SK-N-SH treated with all-trans-retinoic acid at 6 μM for 48 hours (cell line): ENCODE data around the gene FOXN3.
A peak's percentile ranks its signal among the peaks of the same experiment; 100 is the strongest.

Experiments
- ATAC-seq: fragments of 200-7000 bp; cut with Tn5 transposase; 3 replicates; pipeline ENCODE4 v1.9.1; 2020; ENCODE audit warnings: mild to moderate bottlenecking, moderate library complexity
- ARNTL ChIP-seq: fragments of 450-650 bp; formaldehyde crosslinking; IDR thresholded peaks from 2 replicates; pipeline ENCODE4 v1.5.0; 2020; ENCODE audit warnings: low read depth, mild to moderate bottlenecking, moderate library complexity, borderline replicate concordance
- BACH2 ChIP-seq: fragments of 250-450 bp; sonication (Bioruptor Pico); IDR thresholded peaks from 2 replicates; pipeline ENCODE4 v1.9.0; 2021; ENCODE audit warnings: mild to moderate bottlenecking, borderline replicate concordance
- CSDC2 ChIP-seq: fragments of 250-450 bp; sonication (Bioruptor Pico); IDR thresholded peaks from 2 replicates; pipeline ENCODE4 v1.5.0; 2020; ENCODE audit warnings: mild to moderate bottlenecking, moderate library complexity
- CSRNP3 ChIP-seq: fragments of 250-450 bp; sonication (Bioruptor Pico); IDR thresholded peaks from 2 replicates; pipeline ENCODE4 v1.5.1; 2021; ENCODE audit warnings: mild to moderate bottlenecking, moderate library complexity
- ESRRG ChIP-seq: fragments of 250-450 bp; sonication (Bioruptor Pico); IDR thresholded peaks from 2 replicates; pipeline ENCODE4 v1.6.1; 2021; ENCODE audit warnings: mild to moderate bottlenecking
- GLIS3 ChIP-seq: fragments of 250-450 bp; sonication (Bioruptor Pico); IDR thresholded peaks from 2 replicates; pipeline ENCODE4 v1.5.0; 2020; ENCODE audit warnings: mild to moderate bottlenecking, moderate library complexity
- OSR1 ChIP-seq: fragments of 250-450 bp; sonication (Bioruptor Pico); IDR thresholded peaks from 2 replicates; pipeline ENCODE4 v1.8.0; 2022; ENCODE audit warnings: moderate library complexity, mild to moderate bottlenecking, inconsistent platforms
- PATZ1 ChIP-seq: fragments of 250-450 bp; sonication (Bioruptor Pico); IDR thresholded peaks from 2 replicates; pipeline ENCODE4 v1.8.0; 2020; ENCODE audit warnings: mild to moderate bottlenecking, moderate library complexity, borderline replicate concordance
- POU6F1 ChIP-seq: fragments of 250-450 bp; sonication (Bioruptor Pico); IDR thresholded peaks from 2 replicates; pipeline ENCODE4 v1.8.0; 2021; ENCODE audit warnings: low read depth, mild to moderate bottlenecking, moderate library complexity, borderline replicate concordance
- PPARA ChIP-seq: fragments of 250-450 bp; sonication (Bioruptor Pico); IDR thresholded peaks from 2 replicates; pipeline ENCODE4 v1.5.0; 2020; ENCODE audit warnings: mild to moderate bottlenecking, borderline replicate concordance
- RARB ChIP-seq: fragments of 250-450 bp; sonication (Bioruptor Pico); IDR thresholded peaks from 2 replicates; pipeline ENCODE4 v1.8.0; 2021; ENCODE audit warnings: mild to moderate bottlenecking, moderate library complexity
- SNAI2 ChIP-seq: fragments of 250-450 bp; sonication (Bioruptor Pico); IDR thresholded peaks from 2 replicates; pipeline ENCODE4 v1.5.0; 2020; ENCODE audit warnings: mild to moderate bottlenecking, moderate library complexity
- TSHZ2 ChIP-seq: fragments of 250-450 bp; sonication (Bioruptor Pico); IDR thresholded peaks from 2 replicates; pipeline ENCODE4 v1.5.0; 2020; ENCODE audit warnings: mild to moderate bottlenecking, moderate library complexity
- ZC3H10 ChIP-seq: fragments of 250-450 bp; sonication (Bioruptor Pico); IDR thresholded peaks from 2 replicates; pipeline ENCODE4 v1.5.1; 2021; ENCODE audit warnings: mild to moderate bottlenecking, moderate library complexity
- ZNF565 ChIP-seq: fragments of 450-650 bp; formaldehyde crosslinking; conservative IDR thresholded peaks from 2 replicates; pipeline ENCODE4 v1.5.0; 2020; ENCODE audit warnings: low read depth, mild to moderate bottlenecking, moderate library complexity

The FOXN3 gene

GRCh38 chr14:89417465-89418225 is 612 bp upstream of the FOXN3 start:
- TF ChIP-seq PATZ1 (CRISPR knock-in tag) (no peak), CSRNP3 (CRISPR knock-in tag) (no peak), TSHZ2 (CRISPR knock-in tag) (no peak), PPARA (no peak), ESRRG (CRISPR knock-in tag) (no peak), POU6F1 (no peak), CSDC2 (no peak), BACH2 (CRISPR knock-in tag) (no peak), SNAI2 (no peak), ZNF565 (CRISPR knock-in tag) (no peak)
- TF ChIP-seq, all 23 proteins: peak for 0
- ATAC-seq = peak; percentile 54

- peak; percentile 91 for ATAC-seq
- TF ChIP-seq OSR1 (CRISPR knock-in tag) (no peak), ARNTL (no peak), POU6F1 (no peak), ZC3H10 (no peak), ESRRG (CRISPR knock-in tag) (no peak), TSHZ2 (CRISPR knock-in tag) (peak; percentile 54; the same call in 1 of the 2 replicates), RARB (CRISPR knock-in tag) (no peak), GLIS3 (CRISPR knock-in tag) (no peak)
Measured at GRCh38 chr14:89416002-89416995, 734 bp downstream of the FOXN3 start.
